NCI-H2107 treated with DMSO at 0.1 percent for 48 hours (cell line): ENCODE data around the gene GPR63.
A peak's percentile ranks its signal among the peaks of the same experiment; 100 is the strongest.

Source experiments
- DNase-seq: peaks from one replicate; lab custom pipeline; 2025; ENCODE audit not compliant: unreplicated experiment; lab: John Stamatoyannopoulos, UW

GPR63 gene

GRCh38 chr6:96837081-96837971 is at the start of gene GPR63:
Gene GPR63 (minus strand): TSS chr6:96837477. CDS start chr6:96799731, 37,746 bp downstream.
- peak; percentile 47 for DNase-seq

- DNase-seq, result no peak
Observed at GRCh38 chr6:96886519-96886918, 49.2 kb upstream of the GPR63 start.

- DNase-seq, result peak; percentile 96
Observed at GRCh38 chr6:96885187-96885631, 47.9 kb upstream of the GPR63 start.

- no peak for DNase-seq
Observed at GRCh38 chr6:96878143-96878542, 40.9 kb upstream of the GPR63 start.

- no peak for DNase-seq
Observed at GRCh38 chr6:96876886-96877545, 39.7 kb upstream of the GPR63 start.

- DNase-seq, result no peak
Observed at GRCh38 chr6:96872976-96873375, 35.7 kb upstream of the GPR63 start.

- DNase-seq, result no peak
Observed at GRCh38 chr6:96865055-96865405, 27.8 kb upstream of the GPR63 start.

- DNase-seq, result no peak
Observed at GRCh38 chr6:96864216-96865054, 27.2 kb upstream of the GPR63 start.

- DNase-seq, result no peak
Observed at GRCh38 chr6:96862560-96862959, 25.3 kb upstream of the GPR63 start.

- no peak for DNase-seq
Observed at GRCh38 chr6:96861588-96861987, 24.3 kb upstream of the GPR63 start.

GRCh38 chr6:96856856-96857255 is 19.6 kb upstream of the GPR63 start:
- no peak for DNase-seq

- DNase-seq, result no peak
Observed at GRCh38 chr6:96853083-96853482, 15.8 kb upstream of the GPR63 start.

GRCh38 chr6:96852605-96853004 is 15.3 kb upstream of the GPR63 start:
- no peak for DNase-seq

- no peak for DNase-seq
Observed at GRCh38 chr6:96851858-96852257, 14.6 kb upstream of the GPR63 start.

- no peak for DNase-seq
Observed at GRCh38 chr6:96849615-96850014, 12.3 kb upstream of the GPR63 start.

GRCh38 chr6:96844530-96844929 is 7.3 kb upstream of the GPR63 start:
- no peak for DNase-seq

- no peak for DNase-seq
Observed at GRCh38 chr6:96841345-96841744, 4.1 kb upstream of the GPR63 start.

GRCh38 chr6:96836631-96837080 is 621 bp downstream of the GPR63 start:
- DNase-seq, result peak; percentile 31

- DNase-seq, result no peak
Observed at GRCh38 chr6:96834070-96834469, 3.2 kb downstream of the GPR63 start.

GRCh38 chr6:96832780-96833179 is 4.5 kb downstream of the GPR63 start:
- peak; percentile 32 for DNase-seq

- no peak for DNase-seq
Observed at GRCh38 chr6:96826865-96827264, 10.4 kb downstream of the GPR63 start.
